Measurements from ENCODE around the gene NIBAN1.
A peak's percentile ranks its signal among the peaks of the same experiment; 100 is the strongest.

NIBAN1 gene

DNA sequence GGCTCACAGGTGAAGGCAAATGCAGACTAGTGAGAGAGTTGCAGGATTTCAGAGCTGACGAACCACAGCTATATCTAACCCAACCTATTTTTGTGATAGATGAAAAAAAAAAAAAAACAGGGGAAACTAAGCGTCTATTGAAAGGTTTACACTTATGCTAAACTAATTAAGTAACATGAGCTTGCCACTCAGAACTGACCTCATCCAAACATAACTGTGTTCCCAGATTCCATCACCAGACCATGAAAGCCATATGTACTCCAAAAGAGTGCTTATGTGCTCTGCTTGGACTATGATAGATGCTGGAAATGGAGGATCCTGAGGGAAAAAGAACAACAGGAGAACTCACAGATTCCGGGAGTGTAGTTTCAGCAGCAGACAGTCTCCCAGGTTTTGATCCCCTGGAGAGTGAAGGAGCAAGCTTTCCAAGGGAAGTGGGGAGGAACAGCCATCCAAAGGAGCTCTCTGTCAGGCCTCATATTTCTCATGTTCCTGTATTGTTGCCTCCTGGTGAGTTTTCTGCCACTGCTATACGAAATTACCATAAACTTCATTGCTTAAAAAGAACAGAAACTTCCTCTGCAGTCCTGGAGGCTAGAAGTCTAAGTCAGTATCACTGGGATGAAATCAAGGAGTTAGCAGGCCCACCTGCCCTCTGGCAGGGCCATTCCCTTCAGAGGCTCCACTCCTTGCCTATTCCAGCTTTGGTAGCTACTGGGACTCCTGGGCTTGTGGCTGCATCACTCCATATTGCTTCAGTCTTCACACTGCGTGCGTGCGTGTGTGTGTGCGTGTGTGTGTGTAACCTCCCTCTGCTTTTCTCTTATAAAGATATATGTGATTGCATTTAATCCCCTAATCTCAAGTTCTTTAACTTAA is 38.1 kb downstream of the NIBAN1 start:
- no peak for DNase-seq (ENCODE audit: insufficient read length, low spot score)
- TF ChIP-seq POLR2A (IDR thresholded peaks at IDR 0.05; ENCODE audit: low read depth, low read length) (no peak), PAX5 (IDR thresholded peaks at IDR 0.05; ENCODE audit: insufficient read depth, low read length, severe bottlenecking) (no peak), POLR2AphosphoS5 (IDR thresholded peaks at IDR 0.05; ENCODE audit: low read depth, low read length) (no peak), TAF1 (IDR thresholded peaks at IDR 0.05; ENCODE audit: low read depth, low read length) (no peak), POU2F2 (IDR thresholded peaks at IDR 0.05; ENCODE audit: low read depth, low read length) (no peak), SPI1 (IDR thresholded peaks at IDR 0.05; ENCODE audit: low read depth, low read length) (no peak)
- FAIRE-seq: no peak

DNA sequence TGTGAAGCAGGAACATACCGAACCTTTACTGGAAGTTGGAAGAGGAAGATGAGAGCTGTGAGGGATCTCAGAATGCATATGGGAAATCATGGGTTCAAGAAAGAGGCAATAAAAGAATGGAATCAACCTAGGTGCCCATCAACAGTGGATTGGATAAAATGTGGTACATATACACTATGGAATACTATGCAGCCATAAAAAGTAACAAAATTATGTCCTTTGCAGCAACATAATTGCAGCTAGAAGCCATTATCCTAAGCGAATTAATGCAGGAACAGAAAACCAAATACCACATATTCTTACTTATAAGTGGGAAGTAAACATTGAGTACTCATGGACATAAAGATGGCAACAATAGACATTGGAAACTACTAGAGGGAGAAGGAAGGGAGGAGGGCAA is 40.4 kb downstream of the NIBAN1 start:
- no peak for FAIRE-seq
- no peak for DNase-seq (ENCODE audit: insufficient read length, low spot score)
- TF ChIP-seq POLR2AphosphoS5 (IDR thresholded peaks at IDR 0.05; ENCODE audit: low read depth, low read length): no peak
- no peak for TF ChIP-seq SPI1 (IDR thresholded peaks at IDR 0.05; ENCODE audit: low read depth, low read length)
- TF ChIP-seq TAF1 (IDR thresholded peaks at IDR 0.05; ENCODE audit: low read depth, low read length): no peak
- TF ChIP-seq POLR2A (IDR thresholded peaks at IDR 0.05; ENCODE audit: low read depth, low read length): no peak
- TF ChIP-seq PAX5 (IDR thresholded peaks at IDR 0.05; ENCODE audit: insufficient read depth, low read length, severe bottlenecking): no peak
- no peak for TF ChIP-seq POU2F2 (IDR thresholded peaks at IDR 0.05; ENCODE audit: low read depth, low read length)

DNA sequence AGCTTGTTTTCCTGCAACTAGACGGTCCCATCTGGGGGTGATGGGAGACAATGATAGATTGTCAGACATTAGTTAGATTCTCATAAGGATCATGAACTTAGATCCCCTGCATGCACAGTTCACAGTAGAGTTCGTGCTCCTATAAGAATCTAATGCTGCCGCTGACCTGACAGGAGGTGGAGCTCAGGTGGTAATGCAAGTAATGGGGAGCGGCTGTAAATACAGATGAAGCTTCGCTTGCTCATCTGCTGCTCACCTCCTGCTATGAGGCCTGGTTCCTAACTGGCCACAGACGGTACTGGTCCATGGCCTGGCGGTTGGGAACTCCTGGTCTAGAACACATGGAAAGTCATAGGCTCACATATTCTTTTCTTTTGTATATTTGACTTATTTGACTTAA is 42.0 kb downstream of the NIBAN1 start:
- FAIRE-seq (no peak), DNase-seq (ENCODE audit: insufficient read length, low spot score) (no peak)
- TF ChIP-seq POLR2AphosphoS5 (IDR thresholded peaks at IDR 0.05; ENCODE audit: low read depth, low read length) (no peak), SPI1 (IDR thresholded peaks at IDR 0.05; ENCODE audit: low read depth, low read length) (no peak), TAF1 (IDR thresholded peaks at IDR 0.05; ENCODE audit: low read depth, low read length) (no peak), POU2F2 (IDR thresholded peaks at IDR 0.05; ENCODE audit: low read depth, low read length) (no peak), PAX5 (IDR thresholded peaks at IDR 0.05; ENCODE audit: insufficient read depth, low read length, severe bottlenecking) (no peak), POLR2A (IDR thresholded peaks at IDR 0.05; ENCODE audit: low read depth, low read length) (no peak)

DNA sequence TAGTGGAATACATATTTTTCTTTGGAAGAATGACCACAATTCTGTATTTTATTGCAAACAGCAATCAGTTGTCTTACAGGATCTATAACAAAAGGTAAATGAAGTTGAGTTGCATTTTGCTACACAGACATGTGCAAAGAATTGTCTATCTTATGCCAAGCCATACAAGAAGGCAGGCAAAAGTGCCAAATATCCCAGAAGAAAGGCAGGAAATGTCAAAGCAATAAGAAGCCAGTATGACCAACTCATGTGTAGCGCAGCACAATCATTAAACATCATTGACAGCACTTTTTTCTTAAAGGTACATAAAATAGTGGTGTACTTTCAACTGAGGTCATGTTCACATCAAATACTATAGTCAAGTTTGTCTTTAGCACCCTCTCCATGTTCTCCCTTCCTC is 42.7 kb downstream of the NIBAN1 start:
- TF ChIP-seq SPI1 (IDR thresholded peaks at IDR 0.05; ENCODE audit: low read depth, low read length) (no peak), POU2F2 (IDR thresholded peaks at IDR 0.05; ENCODE audit: low read depth, low read length) (no peak), PAX5 (IDR thresholded peaks at IDR 0.05; ENCODE audit: insufficient read depth, low read length, severe bottlenecking) (no peak), TAF1 (IDR thresholded peaks at IDR 0.05; ENCODE audit: low read depth, low read length) (no peak), POLR2A (IDR thresholded peaks at IDR 0.05; ENCODE audit: low read depth, low read length) (no peak), POLR2AphosphoS5 (IDR thresholded peaks at IDR 0.05; ENCODE audit: low read depth, low read length) (no peak)
- no peak for FAIRE-seq

DNA sequence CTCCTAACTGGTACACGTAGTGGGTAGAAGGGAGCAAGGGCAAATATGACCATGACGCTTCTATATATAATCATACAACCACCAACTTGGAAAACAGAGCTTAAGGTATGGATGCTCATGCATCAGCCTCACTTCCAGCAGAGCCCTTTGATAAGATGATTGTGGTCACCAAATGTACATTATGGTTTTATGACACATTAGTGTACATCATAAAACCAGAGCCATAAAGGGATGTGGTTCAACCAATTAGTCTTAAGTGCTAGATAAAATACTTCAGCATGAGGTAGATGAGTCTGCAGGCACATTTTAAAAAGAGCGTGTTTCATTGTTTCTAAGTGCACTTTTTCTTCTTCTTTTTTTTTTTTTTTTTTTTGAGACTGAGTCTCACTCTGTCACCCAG is 43.7 kb downstream of the NIBAN1 start:
- TF ChIP-seq POLR2AphosphoS5 (IDR thresholded peaks at IDR 0.05; ENCODE audit: low read depth, low read length) (no peak), POLR2A (IDR thresholded peaks at IDR 0.05; ENCODE audit: low read depth, low read length) (no peak), PAX5 (IDR thresholded peaks at IDR 0.05; ENCODE audit: insufficient read depth, low read length, severe bottlenecking) (no peak), TAF1 (IDR thresholded peaks at IDR 0.05; ENCODE audit: low read depth, low read length) (no peak), POU2F2 (IDR thresholded peaks at IDR 0.05; ENCODE audit: low read depth, low read length) (no peak), SPI1 (IDR thresholded peaks at IDR 0.05; ENCODE audit: low read depth, low read length) (no peak)
- FAIRE-seq (no peak), DNase-seq (ENCODE audit: insufficient read length, low spot score) (no peak)

More for the DNA sequence above, 42.7 kb downstream of the NIBAN1 start:
- DNase-seq (ENCODE audit: insufficient read length, low spot score): no peak

DNA sequence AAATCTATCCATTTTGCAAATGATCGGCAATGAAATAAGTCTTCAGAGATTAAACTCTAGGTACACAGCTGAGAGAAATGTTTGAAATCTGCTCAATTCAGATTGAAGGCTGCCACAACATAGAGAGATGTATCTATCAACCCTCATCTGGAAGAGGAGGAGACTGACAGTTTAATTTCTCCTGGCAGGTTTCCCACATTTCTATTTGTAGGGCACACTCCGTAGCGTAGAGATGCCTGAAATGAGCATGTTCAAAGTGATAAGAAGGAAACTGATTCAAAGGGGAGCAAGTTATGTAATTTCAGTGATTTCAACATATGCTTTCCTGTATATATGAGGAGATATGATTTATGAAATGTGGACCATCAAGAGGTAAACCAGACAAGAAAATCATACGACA is 44.1 kb downstream of the NIBAN1 start:
- FAIRE-seq (no peak), DNase-seq (ENCODE audit: insufficient read length, low spot score) (no peak)
- TF ChIP-seq PAX5 (IDR thresholded peaks at IDR 0.05; ENCODE audit: insufficient read depth, low read length, severe bottlenecking) (no peak), SPI1 (IDR thresholded peaks at IDR 0.05; ENCODE audit: low read depth, low read length) (no peak), POU2F2 (IDR thresholded peaks at IDR 0.05; ENCODE audit: low read depth, low read length) (no peak), TAF1 (IDR thresholded peaks at IDR 0.05; ENCODE audit: low read depth, low read length) (no peak), POLR2A (IDR thresholded peaks at IDR 0.05; ENCODE audit: low read depth, low read length) (no peak), POLR2AphosphoS5 (IDR thresholded peaks at IDR 0.05; ENCODE audit: low read depth, low read length) (no peak)

DNA sequence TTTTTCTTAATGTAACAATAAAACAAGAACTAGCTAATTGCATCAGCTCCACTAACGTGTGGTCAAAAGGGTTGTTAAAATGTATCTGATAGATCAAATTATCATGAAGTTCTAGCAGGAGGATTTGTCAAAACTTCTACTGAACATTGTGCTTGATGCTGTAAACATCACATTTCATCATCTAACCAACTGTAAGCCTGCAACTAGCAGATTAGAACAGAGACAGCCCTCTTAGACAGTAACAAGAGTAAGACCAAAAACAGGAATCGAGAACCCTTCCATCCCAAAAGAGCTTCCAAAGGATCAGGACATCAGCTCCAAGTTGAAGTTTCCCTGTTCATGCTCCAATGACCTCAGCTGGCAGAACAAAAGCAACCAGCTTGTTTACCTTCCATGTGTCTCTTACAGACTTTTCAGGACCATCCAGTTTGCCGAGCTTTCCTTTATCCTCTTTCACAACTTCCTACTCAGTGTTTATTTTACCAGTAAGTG is 44.6 kb downstream of the NIBAN1 start:
- FAIRE-seq (no peak), DNase-seq (ENCODE audit: insufficient read length, low spot score) (no peak)
- TF ChIP-seq TAF1 (IDR thresholded peaks at IDR 0.05; ENCODE audit: low read depth, low read length) (no peak), POLR2AphosphoS5 (IDR thresholded peaks at IDR 0.05; ENCODE audit: low read depth, low read length) (no peak), POU2F2 (IDR thresholded peaks at IDR 0.05; ENCODE audit: low read depth, low read length) (no peak), SPI1 (IDR thresholded peaks at IDR 0.05; ENCODE audit: low read depth, low read length) (no peak), POLR2A (IDR thresholded peaks at IDR 0.05; ENCODE audit: low read depth, low read length) (no peak), PAX5 (IDR thresholded peaks at IDR 0.05; ENCODE audit: insufficient read depth, low read length, severe bottlenecking) (no peak)

DNA sequence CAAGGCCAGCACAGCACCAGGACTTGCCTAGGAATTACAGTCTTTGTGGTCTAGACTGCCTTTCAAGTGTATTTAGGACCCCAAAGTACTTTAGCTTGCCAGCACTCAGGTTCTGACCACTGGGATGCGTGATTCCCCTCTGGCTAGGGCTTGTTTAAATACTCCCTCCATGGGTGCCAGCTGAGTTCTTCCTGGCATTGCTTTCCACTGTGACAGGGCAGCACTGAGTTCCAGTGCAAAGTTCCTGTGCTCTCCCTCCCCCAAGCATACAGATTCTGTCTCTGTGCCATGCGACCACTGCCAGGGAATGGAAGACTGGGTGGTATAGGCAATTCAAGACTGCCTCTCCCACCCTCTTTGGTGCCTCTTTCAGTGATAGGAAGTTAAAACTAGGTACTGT is 45.9 kb downstream of the NIBAN1 start:
- no peak for DNase-seq (ENCODE audit: insufficient read length, low spot score)
- peak; percentile 20 for FAIRE-seq
- TF ChIP-seq SPI1 (IDR thresholded peaks at IDR 0.05; ENCODE audit: low read depth, low read length) (no peak), POLR2A (IDR thresholded peaks at IDR 0.05; ENCODE audit: low read depth, low read length) (no peak), PAX5 (IDR thresholded peaks at IDR 0.05; ENCODE audit: insufficient read depth, low read length, severe bottlenecking) (no peak), POU2F2 (IDR thresholded peaks at IDR 0.05; ENCODE audit: low read depth, low read length) (no peak), TAF1 (IDR thresholded peaks at IDR 0.05; ENCODE audit: low read depth, low read length) (no peak), POLR2AphosphoS5 (IDR thresholded peaks at IDR 0.05; ENCODE audit: low read depth, low read length) (no peak; the same call in 1 of the 2 replicates)

Measured in GM12891 (cell line).